ENCODE measurements around the gene IGSF3. TPM values are rescaled to one million over a fixed set of nuclear protein-coding genes. Genes with fewer than 3 reads are reported as not detected.
A peak's percentile ranks its signal among the peaks of the same experiment; 100 is the strongest.
"Not testable (repeated sequence)": the region's sequence is repeated elsewhere in the genome, so short reads cannot be mapped to it uniquely, and the experiment has no call there.

IGSF3 gene
- total RNA-seq, 2 donors from 2014 or later: 23.2 to 30.4 TPM

- Histone ChIP-seq H3K4me1 (replicated peaks) (peaks cover 5% of the 10 kb centered on the region), H3K27me3 (replicated peaks; ENCODE audit: insufficient read depth) (no peaks in the 10 kb centered on the region), H3K4me3 (no peak overlapping the region), H3K9me3 (no peaks in the 10 kb centered on the region), H3K27ac (no peak overlapping the region), H3K36me3 (no peaks in the 10 kb centered on the region)
- 91% methylated on average over 4 of the region's 4 CpGs for WGBS
- intact Hi-C loops (cut with DNase I): no loop called here
- no peak for DNase-seq (ENCODE audit: low spot score)
- no peak for TF ChIP-seq POLR2AphosphoS5 (IDR thresholded peaks at IDR 0.05)
- TF ChIP-seq CTCF (IDR thresholded peaks at IDR 0.05): no peak
- no peak for TF ChIP-seq POLR2A (IDR thresholded peaks at IDR 0.05)
Observed at GRCh38 chr1:116628448-116628847, 39.1 kb downstream of the IGSF3 start.

GRCh38 chr1:116627357-116627756 lies 40.2 kb downstream of the IGSF3 start:
- not testable (repeated sequence) for H3K9me3 ChIP-seq, H3K27ac ChIP-seq
- peak; percentile 35 for DNase-seq (ENCODE audit: low spot score)

GRCh38 chr1:116626915-116627314 lies 40.6 kb downstream of the IGSF3 start:
- H3K27ac ChIP-seq; H3K9me3 ChIP-seq; DNase-seq (ENCODE audit: low spot score); H3K4me3 ChIP-seq; H3K36me3 ChIP-seq; H3K4me1 ChIP-seq (replicated peaks); H3K27me3 ChIP-seq (replicated peaks; ENCODE audit: insufficient read depth); intact Hi-C loops (cut with DNase I): not testable (repeated sequence)
- WGBS: 37% methylated on average over 7 of the region's 7 CpGs

More at GRCh38 chr1:116627357-116627756, 40.2 kb downstream of the IGSF3 start:
- H3K36me3 ChIP-seq; H3K4me3 ChIP-seq; H3K27me3 ChIP-seq (replicated peaks; ENCODE audit: insufficient read depth); H3K4me1 ChIP-seq (replicated peaks); intact Hi-C loops (cut with DNase I): not testable (repeated sequence)
- WGBS: 75% methylated on average over 7 of the region's 7 CpGs

- WGBS: 87% methylated on average over 5 of the region's 5 CpGs
- H3K36me3 ChIP-seq; H3K27me3 ChIP-seq (replicated peaks; ENCODE audit: insufficient read depth); intact Hi-C loops (cut with DNase I); H3K9me3 ChIP-seq; H3K27ac ChIP-seq; H3K4me1 ChIP-seq (replicated peaks); H3K4me3 ChIP-seq; DNase-seq (ENCODE audit: low spot score): not testable (repeated sequence)
Observed at GRCh38 chr1:116625155-116625554, 42.4 kb downstream of the IGSF3 start.

GRCh38 chr1:116624040-116624439 lies 43.5 kb downstream of the IGSF3 start:
- no peaks in the 10 kb centered on the region for H3K9me3 ChIP-seq
- H3K27ac ChIP-seq: no peak overlapping the region
- 92% methylated on average over 7 of the region's 7 CpGs for WGBS
- intact Hi-C loops (cut with DNase I): no loop called here
- no peaks in the 10 kb centered on the region for H3K27me3 ChIP-seq (replicated peaks; ENCODE audit: insufficient read depth)
- no peaks in the 10 kb centered on the region for H3K4me1 ChIP-seq (replicated peaks)
- H3K36me3 ChIP-seq: no peaks in the 10 kb centered on the region
- no peak overlapping the region for H3K4me3 ChIP-seq
- TF ChIP-seq CTCF (IDR thresholded peaks at IDR 0.05) (no peak), POLR2AphosphoS5 (IDR thresholded peaks at IDR 0.05) (no peak), POLR2A (IDR thresholded peaks at IDR 0.05) (no peak)
- DNase-seq (ENCODE audit: low spot score): no peak

GRCh38 chr1:116622496-116622895 lies 45.0 kb downstream of the IGSF3 start:
- H3K9me3 ChIP-seq; H3K4me1 ChIP-seq (replicated peaks); intact Hi-C loops (cut with DNase I); H3K4me3 ChIP-seq; H3K27me3 ChIP-seq (replicated peaks; ENCODE audit: insufficient read depth); H3K27ac ChIP-seq; H3K36me3 ChIP-seq; DNase-seq (ENCODE audit: low spot score): not testable (repeated sequence)
- WGBS: 70% methylated on average over 2 of the region's 2 CpGs

- H3K9me3 ChIP-seq; H3K27ac ChIP-seq; DNase-seq (ENCODE audit: low spot score); H3K4me1 ChIP-seq (replicated peaks); H3K4me3 ChIP-seq; intact Hi-C loops (cut with DNase I); H3K27me3 ChIP-seq (replicated peaks; ENCODE audit: insufficient read depth); H3K36me3 ChIP-seq: not testable (repeated sequence)
- 76% methylated on average over 2 of the region's 2 CpGs for WGBS
Observed at GRCh38 chr1:116621756-116622155, 45.8 kb downstream of the IGSF3 start.

GRCh38 chr1:116620392-116620791 lies 47.1 kb downstream of the IGSF3 start:
- intact Hi-C loops (cut with DNase I); H3K4me1 ChIP-seq (replicated peaks); H3K4me3 ChIP-seq; DNase-seq (ENCODE audit: low spot score); H3K36me3 ChIP-seq; H3K9me3 ChIP-seq; H3K27me3 ChIP-seq (replicated peaks; ENCODE audit: insufficient read depth); H3K27ac ChIP-seq: not testable (repeated sequence)
- WGBS: 100% methylated on average over 3 of the region's 3 CpGs
